H54 (cell line): ENCODE data around the gene OXER1.

Experiments
- DNase-seq: peaks from one replicate; pipeline ENCODE4 v3.0.0; 2011; ENCODE audit warnings: low spot score, mixed read lengths; ENCODE audit not compliant: insufficient read length
- FAIRE-seq: peaks from 3 replicates; lab custom pipeline; 2011; peaks lifted over from hg19 to GRCh38; lab: Jason Lieb, UNC
- POLR2A ChIP-seq: IDR thresholded peaks from 2 replicates; pipeline ENCODE4 v1.6.1; 2011; ENCODE audit warnings: low read depth, mild to moderate bottlenecking, low read length

The OXER1 gene, protein sequence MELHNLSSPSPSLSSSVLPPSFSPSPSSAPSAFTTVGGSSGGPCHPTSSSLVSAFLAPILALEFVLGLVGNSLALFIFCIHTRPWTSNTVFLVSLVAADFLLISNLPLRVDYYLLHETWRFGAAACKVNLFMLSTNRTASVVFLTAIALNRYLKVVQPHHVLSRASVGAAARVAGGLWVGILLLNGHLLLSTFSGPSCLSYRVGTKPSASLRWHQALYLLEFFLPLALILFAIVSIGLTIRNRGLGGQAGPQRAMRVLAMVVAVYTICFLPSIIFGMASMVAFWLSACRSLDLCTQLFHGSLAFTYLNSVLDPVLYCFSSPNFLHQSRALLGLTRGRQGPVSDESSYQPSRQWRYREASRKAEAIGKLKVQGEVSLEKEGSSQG

DNA sequence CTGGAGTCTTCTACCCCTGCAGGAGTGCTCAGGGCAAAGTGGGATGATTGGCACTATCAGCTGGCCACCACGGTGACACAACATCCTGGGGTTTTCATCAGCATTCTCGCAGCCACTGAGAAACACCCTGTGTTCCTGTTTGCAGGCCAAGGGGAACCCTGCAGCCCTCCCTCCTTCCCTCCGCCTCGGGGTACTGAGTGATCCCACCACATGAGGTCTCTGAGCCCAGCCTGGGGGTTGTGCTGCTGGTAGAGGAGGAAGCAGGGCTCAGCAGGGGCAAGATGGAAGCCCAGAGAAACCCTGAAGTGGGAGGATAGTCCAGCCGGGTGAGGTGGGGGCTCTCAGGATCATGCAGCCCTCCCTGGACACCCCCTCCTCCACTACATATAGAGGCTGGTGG is at the start of gene OXER1:
OXER1 (minus strand) TSS at position 40 of the 400 bp plus-strand sequence. CDS start 73 bp downstream, outside the sequence.
- no peak for TF ChIP-seq POLR2A
- DNase-seq = no peak
- FAIRE-seq = no peak

- no peak for TF ChIP-seq POLR2A
- DNase-seq (no peak), FAIRE-seq (no peak)
Measured at GRCh38 chr2:42812899-42813479, 49.1 kb upstream of the OXER1 start.

- DNase-seq (peak; percentile 48), FAIRE-seq (no peak)
- peak; percentile 25; the same call in 1 of the 2 replicates for TF ChIP-seq POLR2A
Measured at GRCh38 chr2:42810971-42811811, 47.3 kb upstream of the OXER1 start.

DNA sequence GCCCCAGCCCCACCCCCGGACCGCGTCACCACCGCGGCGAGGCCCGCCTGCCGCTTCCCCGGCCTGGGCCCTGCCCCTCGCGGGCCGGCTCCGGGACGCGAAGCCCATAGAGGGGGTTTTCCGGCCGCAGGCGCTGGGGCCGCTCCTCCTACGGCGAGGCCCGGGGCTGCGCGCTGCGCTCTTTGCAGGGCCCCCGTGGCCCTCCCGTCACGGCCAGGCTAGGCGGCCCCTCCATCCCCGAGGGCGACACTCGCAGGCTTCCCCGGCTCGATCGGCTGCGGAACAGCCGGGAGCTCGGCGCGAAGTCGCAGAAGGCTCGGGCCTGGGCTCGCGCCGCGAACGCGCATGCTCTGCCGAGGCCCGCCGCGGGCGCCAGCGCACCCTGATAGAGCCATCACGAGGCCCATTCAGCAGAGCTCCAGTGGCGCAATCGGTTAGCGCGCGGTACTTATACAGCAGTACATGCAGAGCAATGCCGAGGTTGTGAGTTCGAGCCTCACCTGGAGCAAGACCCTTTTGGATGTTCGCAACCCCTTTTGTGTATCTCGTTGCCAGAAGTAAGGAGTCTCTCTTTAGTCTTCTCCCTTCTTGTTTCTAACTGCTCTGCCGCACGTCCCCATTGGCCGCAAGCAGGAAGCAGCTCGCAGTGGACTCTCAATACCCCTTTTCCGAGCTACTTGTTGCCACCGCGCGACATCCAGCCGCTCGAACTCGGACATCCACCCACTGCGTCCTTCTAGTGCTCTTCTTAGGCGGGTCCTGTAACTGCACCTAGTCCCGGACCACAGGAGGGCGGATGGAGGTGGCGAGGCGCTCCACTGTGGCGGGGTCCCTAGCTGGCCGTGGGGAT is 46.4 kb upstream of the OXER1 start:
- FAIRE-seq (peak; percentile 38), DNase-seq (peak; percentile 89)
- peak; percentile 71 for TF ChIP-seq POLR2A

- DNase-seq (peak; percentile 79), FAIRE-seq (no peak)
- TF ChIP-seq POLR2A = no peak
Measured at GRCh38 chr2:42809819-42810120, 45.8 kb upstream of the OXER1 start.

- DNase-seq (no peak), FAIRE-seq (no peak)
Measured at GRCh38 chr2:42809131-42809818, 45.3 kb upstream of the OXER1 start.

GRCh38 chr2:42808301-42808700 is 44.4 kb upstream of the OXER1 start:
- FAIRE-seq = no peak
- TF ChIP-seq POLR2A = no peak
- no peak for DNase-seq

More at GRCh38 chr2:42809131-42809818, 45.3 kb upstream of the OXER1 start:
- TF ChIP-seq POLR2A = no peak

DNA sequence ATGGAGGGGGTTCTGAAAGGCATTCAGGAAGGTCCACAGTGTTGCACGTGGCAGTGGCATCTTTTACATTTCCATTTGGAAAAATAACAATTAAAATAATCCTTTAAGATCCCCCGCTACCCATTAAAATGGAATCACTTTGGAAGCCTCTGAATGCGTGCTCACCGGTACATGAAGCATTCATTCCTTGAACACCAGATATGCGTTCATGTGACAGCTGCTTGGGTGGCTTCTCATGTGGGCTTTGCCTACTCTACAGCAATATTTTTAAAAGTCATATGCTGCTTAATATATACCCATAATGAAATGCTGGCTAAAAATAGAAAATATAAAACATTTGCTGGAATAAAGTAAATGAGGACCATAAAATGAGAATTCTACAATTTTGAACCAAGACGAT is 42.9 kb upstream of the OXER1 start:
- TF ChIP-seq POLR2A = no peak
- FAIRE-seq = no peak
- DNase-seq = no peak

- DNase-seq (no peak), FAIRE-seq (no peak)
- TF ChIP-seq POLR2A = no peak
Measured at GRCh38 chr2:42804891-42805290, 41.0 kb upstream of the OXER1 start.

GRCh38 chr2:42804338-42804737 is 40.4 kb upstream of the OXER1 start:
- no peak for FAIRE-seq
- no peak for DNase-seq
- TF ChIP-seq POLR2A = no peak

DNA sequence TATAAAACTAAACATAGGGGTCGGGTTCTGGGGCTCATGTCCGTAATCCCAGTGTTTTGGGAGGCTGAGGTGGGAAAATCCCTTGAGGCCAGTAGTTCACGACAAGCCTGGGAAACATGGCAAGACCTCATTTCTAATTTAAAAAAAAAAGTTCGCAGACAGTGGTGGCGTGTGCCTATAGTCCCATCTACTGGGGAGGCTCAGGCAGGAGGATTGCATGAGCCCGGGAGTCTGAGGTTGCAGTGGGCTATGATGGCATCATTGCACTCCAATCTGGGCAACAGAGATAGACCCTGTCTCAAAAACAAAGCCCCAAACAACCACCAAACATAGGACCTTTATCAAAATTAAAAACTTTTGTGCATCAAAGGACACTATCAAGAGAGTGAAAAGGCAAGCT is 38.2 kb upstream of the OXER1 start:
- DNase-seq = no peak
- no peak for FAIRE-seq
- no peak for TF ChIP-seq POLR2A

DNA sequence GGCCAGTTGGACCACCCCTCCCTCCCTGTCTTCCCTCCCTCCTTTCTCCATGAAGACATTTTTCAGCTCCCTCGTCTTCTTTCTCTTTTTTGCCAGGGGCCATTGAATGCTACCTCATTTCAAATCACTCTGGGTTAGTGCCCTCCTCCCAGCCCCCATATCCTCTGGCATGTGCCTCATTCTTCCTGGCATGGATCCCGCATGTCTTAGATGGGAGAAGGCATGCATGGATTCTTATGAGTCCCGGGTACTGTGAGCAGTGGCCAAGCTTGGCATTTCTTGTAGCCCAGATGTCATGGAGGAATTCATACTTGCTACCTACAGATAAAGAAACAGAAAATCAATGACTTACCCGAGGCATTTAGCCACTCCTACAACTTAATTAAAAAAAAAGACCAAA is 37.4 kb upstream of the OXER1 start:
- no peak for TF ChIP-seq POLR2A
- DNase-seq = no peak
- FAIRE-seq = no peak

- TF ChIP-seq POLR2A = no peak
- FAIRE-seq (no peak), DNase-seq (no peak)
Measured at GRCh38 chr2:42800981-42801380, 37.0 kb upstream of the OXER1 start.
